GM20431 (cell line): ENCODE measurements around the gene SIPA1L3.

Experiments used
- in situ Hi-C: fragments of 300-500 bp; cut with MseI, MboI; formaldehyde crosslinking; loops from one replicate; pipeline ENCODE4 v1.15.0; 2020; ENCODE audit warnings: low sequenced_read_pairs; ENCODE audit not compliant: unreplicated experiment

The SIPA1L3 gene

GRCh38 chr19:38197937-38198704 lies 291.1 kb downstream of the SIPA1L3 start:
- in situ Hi-C loops: no loop called here

DNA sequence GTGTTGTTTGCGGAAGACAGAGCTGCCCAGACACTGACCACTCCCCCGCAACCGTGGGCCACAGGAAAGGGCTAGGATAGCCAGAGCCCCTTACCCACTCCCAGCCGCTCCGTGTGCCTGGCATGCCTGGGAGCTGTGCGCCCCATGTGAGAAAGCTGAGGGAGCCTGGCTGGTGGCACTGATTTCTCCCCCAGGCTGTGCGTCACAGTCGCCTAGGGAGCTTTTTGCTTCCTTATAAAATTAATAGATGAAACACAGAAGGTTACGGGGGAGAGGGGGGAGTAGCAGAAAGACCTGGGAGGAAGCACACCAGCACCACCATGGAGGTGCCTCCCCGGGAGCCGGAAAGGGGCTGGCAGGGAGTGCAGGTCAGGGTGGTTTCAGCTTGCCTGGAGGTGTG lies 292.3 kb downstream of the SIPA1L3 start:
- in situ Hi-C loops: no loop called here

- in situ Hi-C loops: loop anchor here (25.0 kb wide), 1 partner anchor 314 kb away; no protein-coding TSS in a partner anchor
These were observed 294.7 kb downstream of the SIPA1L3 start for GRCh38 chr19:38201731-38202130.

DNA sequence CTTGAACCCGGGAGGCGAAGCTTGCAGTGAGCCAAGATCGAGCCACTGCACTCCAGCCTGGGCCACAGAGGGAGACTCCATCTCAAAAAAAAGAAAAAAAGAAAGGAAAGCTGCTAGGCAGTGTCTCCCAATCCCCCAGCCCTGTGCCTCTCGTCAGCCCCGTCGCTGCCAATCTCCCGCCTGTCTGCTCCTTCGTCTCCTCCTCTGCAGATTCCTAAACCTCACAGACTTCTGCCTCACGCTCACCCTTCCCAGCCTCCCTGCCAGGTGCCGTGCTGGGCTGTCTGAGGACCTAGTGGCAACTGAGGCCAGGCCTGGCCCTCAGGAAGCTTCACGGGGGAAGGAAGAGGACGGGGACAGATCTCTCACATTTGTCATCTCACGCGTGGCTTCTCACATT lies 295.5 kb downstream of the SIPA1L3 start:
- in situ Hi-C loops: loop anchor here (25.0 kb wide), 1 partner anchor 315 kb away; no protein-coding TSS in a partner anchor

GRCh38 chr19:38203197-38203596 lies 296.2 kb downstream of the SIPA1L3 start:
- in situ Hi-C loops: loop anchor here (25.0 kb wide), 1 partner anchor 316 kb away; no protein-coding TSS in a partner anchor

GRCh38 chr19:38204096-38204495 lies 297.1 kb downstream of the SIPA1L3 start:
- in situ Hi-C loops: loop anchor here (25.0 kb wide), 1 partner anchor 317 kb away; no protein-coding TSS in a partner anchor

GRCh38 chr19:38204728-38205127 lies 297.7 kb downstream of the SIPA1L3 start:
- in situ Hi-C loops: loop anchor here (25.0 kb wide), 1 partner anchor 317 kb away; no protein-coding TSS in a partner anchor

GRCh38 chr19:38206006-38206745 lies 299.2 kb downstream of the SIPA1L3 start:
- in situ Hi-C loops: loop anchor here (25.0 kb wide), 1 partner anchor 319 kb away; no protein-coding TSS in a partner anchor

DNA sequence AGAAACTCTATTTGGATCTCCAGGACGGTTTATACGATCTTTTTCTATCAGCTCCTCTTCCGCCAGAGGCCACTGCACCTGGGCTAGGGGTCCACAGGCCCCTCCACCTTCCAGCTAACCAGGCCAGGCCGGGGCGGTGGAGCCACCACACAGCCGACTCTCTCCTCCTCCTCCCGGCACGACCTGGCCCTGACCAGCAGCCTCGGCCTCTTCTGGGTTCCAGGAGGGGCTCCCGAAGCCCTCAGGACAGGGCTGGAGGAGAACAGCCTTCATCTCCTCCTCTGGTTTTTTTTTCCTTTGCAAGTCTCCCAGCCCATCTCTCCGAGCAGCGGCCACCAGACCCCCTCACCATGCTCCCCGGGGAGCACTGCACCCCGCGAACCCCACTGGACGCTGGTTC lies 299.9 kb downstream of the SIPA1L3 start:
- in situ Hi-C loops: loop anchor here (25.0 kb wide), 1 partner anchor 320 kb away; no protein-coding TSS in a partner anchor

GRCh38 chr19:38207543-38207942 lies 300.5 kb downstream of the SIPA1L3 start:
- in situ Hi-C loops: loop anchor here (25.0 kb wide), 1 partner anchor 320 kb away; no protein-coding TSS in a partner anchor

DNA sequence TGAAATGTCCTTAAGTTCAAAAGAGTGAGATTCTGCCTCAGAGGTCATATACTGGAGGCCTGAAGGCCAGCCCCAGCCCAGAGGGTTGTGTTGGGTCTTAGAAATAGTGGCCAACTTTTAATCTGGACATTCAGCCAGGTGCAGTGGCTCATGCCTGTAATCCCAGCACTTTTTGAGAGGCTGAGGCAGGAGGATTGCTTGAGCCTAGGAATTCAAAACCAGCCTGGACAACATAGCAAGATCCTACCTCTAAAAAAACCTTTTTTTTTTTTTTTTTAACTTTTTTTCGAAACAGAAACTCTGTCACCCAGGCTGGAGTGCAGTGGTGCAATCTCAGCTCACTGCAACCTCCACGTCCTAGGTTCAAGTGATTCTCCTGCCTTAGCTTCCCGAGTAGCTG lies 301.6 kb downstream of the SIPA1L3 start:
- in situ Hi-C loops: loop anchor here (25.0 kb wide), 1 partner anchor 321 kb away; no protein-coding TSS in a partner anchor

- in situ Hi-C loops: loop anchor here (25.0 kb wide), 1 partner anchor 322 kb away; no protein-coding TSS in a partner anchor
These were observed 302.1 kb downstream of the SIPA1L3 start for GRCh38 chr19:38209152-38209551.

- in situ Hi-C loops: loop anchor here (25.0 kb wide), 1 partner anchor 323 kb away; no protein-coding TSS in a partner anchor
These were observed 302.9 kb downstream of the SIPA1L3 start for GRCh38 chr19:38209671-38210457.

- in situ Hi-C loops: loop anchor here (25.0 kb wide), 1 partner anchor 323 kb away; no protein-coding TSS in a partner anchor
These were observed 303.5 kb downstream of the SIPA1L3 start for GRCh38 chr19:38210458-38210987.

DNA sequence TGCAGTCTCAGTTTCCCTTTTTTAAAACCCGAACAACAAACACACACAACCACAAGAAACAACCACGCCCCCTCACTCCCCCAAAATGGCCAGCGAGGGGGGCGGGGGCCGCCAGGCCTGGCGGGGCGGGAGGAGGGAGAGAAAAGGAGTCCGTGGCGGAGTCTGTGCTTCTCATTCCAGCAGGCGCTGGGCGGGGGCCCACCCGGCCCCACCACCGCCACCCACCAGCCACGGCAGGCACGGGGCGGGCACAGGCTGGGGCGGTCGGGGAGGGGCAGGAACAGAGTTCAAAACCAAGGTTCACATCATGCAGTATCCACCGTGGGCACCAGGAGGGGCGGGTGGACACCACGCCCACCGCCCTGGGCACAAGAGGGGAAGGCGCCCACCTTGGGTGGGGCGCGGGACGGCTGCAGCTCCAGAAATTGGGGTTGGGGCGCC lies 304.2 kb downstream of the SIPA1L3 start:
- in situ Hi-C loops: loop anchor here (25.0 kb wide), 1 partner anchor 324 kb away; no protein-coding TSS in a partner anchor

GRCh38 chr19:38211766-38212165 lies 304.8 kb downstream of the SIPA1L3 start:
- in situ Hi-C loops: loop anchor here (25.0 kb wide), 1 partner anchor 324 kb away; no protein-coding TSS in a partner anchor

DNA sequence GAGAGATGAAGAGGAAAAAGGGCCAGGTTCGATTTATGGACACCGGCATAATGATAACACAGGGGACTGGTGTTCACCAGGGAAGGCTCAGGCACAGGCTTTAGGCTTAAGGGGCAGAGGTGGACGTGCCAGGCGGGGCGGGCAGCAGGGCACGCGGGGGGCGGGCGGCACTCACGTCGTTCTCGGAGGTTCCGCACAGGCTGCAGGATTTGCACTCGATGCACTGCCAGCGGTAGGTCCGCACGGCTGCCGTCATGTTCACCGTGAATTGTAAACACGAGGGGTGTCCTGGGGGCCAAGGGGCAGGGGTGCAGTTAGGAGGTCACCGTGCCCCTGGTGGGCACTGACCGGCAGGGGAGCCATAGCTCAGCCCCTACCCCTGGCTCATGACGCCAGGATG lies 306.5 kb downstream of the SIPA1L3 start:
- in situ Hi-C loops: loop anchor here (25.0 kb wide), 1 partner anchor 326 kb away; no protein-coding TSS in a partner anchor

DNA sequence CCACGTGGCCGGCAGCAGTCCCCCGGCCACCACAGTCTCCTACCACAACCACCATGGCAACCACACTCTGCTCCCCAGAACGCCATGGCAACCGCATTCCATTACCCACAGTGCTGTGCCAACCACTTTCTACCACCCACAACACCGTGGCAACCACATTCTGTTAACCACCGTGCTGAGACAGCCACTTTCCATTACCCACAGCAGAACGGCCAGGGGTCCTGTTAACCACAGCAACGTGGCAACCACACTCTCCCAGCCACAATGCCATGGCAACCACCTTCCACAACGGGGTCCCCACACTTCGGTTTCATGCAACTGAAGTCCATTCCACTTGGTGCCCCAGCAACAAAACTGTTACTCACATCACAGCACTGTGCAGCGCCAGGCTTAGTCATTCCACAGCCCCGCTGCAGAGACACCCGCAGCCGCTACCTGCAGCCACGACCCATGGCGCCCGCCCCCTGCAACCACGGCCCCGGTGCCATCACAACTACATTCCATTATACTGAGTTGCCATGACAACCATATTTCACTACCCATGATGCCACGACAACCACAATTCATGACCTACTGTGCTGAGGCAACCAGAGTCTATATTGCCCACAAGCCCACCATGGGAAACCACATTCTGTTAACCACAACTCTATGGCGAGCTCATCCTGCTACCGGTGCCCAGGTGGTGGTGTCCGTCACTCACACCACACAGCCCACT lies 307.1 kb downstream of the SIPA1L3 start:
- in situ Hi-C loops: loop anchor here (25.0 kb wide), 1 partner anchor 327 kb away; no protein-coding TSS in a partner anchor
